ENCODE measurements around the gene TTBK2.

Gene TTBK2

DNA sequence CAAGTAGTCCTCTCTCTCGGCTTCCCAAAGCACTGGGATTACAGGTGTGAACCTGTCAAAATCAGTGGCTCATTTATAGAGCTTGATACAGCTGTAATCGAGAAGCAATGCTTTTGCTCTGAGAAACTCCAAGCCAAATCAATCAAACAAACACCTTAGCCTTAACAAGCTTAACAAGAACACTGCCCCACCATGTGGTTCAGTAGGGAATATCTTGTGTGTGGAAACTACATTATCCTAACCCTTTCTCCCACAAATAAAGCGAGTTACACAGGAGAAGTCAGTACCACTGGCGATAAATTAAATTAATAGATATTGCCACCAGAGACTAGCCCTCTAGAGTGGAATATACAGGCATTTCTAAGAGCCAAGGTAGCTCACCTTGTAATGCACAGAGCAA is 197.5 kb downstream of the TTBK2 start:
- H3K9me3 ChIP-seq (ENCODE audit: low read length), result no peaks in the 10 kb centered on the region
- no peaks in the 10 kb centered on the region for H3K27me3 ChIP-seq (ENCODE audit: insufficient read depth, low read length)
- peaks cover 74% of the 10 kb centered on the region for H3K36me3 ChIP-seq (ENCODE audit: insufficient read depth, low read length)
- no peaks in the 10 kb centered on the region for H3K4me1 ChIP-seq (ENCODE audit: insufficient read depth, low read length)
- no peak overlapping the region for H2AFZ ChIP-seq (ENCODE audit: low read depth, low read length)
- no peak overlapping the region for H3K4me3 ChIP-seq (ENCODE audit: low read length)

DNA sequence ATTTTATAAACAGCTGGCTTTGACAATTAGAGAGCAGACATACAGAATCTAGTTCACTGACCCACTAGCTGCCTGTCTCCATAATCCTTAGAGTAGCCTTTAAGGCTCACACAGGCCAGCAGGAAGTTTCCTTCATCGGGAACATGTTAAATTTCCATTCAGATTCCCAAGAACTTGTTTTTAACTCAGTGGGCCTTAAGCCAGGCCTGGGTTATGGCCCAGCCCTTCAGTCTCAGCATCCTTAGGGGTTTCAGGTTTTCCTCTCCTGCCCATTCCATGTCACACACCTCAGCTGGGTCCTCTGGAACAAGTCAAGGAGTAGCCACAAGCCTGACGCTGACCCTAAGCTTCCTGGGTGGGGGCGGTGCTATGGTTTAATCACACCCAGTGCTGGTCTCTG is 198.7 kb downstream of the TTBK2 start:
- no peaks in the 10 kb centered on the region for H3K27me3 ChIP-seq (ENCODE audit: insufficient read depth, low read length)
- no peak overlapping the region for H3K4me3 ChIP-seq (ENCODE audit: low read length)
- H2AFZ ChIP-seq (ENCODE audit: low read depth, low read length), result no peak overlapping the region
- peaks cover 68% of the 10 kb centered on the region for H3K36me3 ChIP-seq (ENCODE audit: insufficient read depth, low read length)
- no peaks in the 10 kb centered on the region for H3K9me3 ChIP-seq (ENCODE audit: low read length)
- no peaks in the 10 kb centered on the region for H3K4me1 ChIP-seq (ENCODE audit: insufficient read depth, low read length)

DNA sequence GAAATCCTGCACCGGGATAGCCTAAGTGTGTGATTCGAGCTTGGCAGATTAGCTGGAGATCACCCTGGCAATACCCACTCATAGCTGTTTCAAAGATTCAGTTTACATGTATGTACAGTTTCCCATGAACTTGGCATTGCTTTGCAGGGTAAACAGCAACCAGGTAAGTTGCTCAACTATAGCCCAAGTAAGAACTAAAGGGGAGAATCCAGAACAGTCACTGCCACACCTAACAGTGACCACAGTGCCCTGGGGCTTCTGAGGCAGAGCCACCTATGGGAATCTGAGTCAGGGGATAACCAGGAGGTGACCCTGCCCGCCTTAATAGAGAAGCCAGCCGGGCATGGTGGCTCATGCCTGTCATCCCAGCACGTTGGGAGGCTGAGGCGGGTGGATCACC is 199.6 kb downstream of the TTBK2 start:
- H3K9me3 ChIP-seq (ENCODE audit: low read length), result no peaks in the 10 kb centered on the region
- H3K27me3 ChIP-seq (ENCODE audit: insufficient read depth, low read length), result no peaks in the 10 kb centered on the region
- H2AFZ ChIP-seq (ENCODE audit: low read depth, low read length), result no peak overlapping the region
- peaks cover 59% of the 10 kb centered on the region for H3K36me3 ChIP-seq (ENCODE audit: insufficient read depth, low read length)
- H3K4me3 ChIP-seq (ENCODE audit: low read length), result no peak overlapping the region
- no peaks in the 10 kb centered on the region for H3K4me1 ChIP-seq (ENCODE audit: insufficient read depth, low read length)

DNA sequence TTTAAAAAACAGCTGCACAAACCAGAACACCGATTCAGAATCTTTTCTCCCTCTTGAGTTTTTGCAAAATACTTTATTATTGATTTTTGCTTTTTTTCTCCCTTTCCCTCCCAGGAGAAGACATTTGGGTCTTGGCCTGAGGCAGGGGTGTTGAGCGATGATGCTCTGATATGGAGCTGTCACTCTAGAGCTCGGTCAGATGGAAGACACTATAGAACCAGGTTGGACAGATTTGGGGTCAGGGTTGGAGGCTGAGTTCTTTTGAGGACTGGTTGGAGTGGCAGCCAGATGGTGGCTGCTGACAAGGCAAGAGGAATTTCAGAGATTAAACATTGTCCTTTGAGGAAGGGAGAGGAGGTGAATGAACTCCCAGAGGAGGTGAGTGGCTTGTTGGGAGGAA is 200.5 kb downstream of the TTBK2 start:
- no peaks in the 10 kb centered on the region for H3K9me3 ChIP-seq (ENCODE audit: low read length)

DNA sequence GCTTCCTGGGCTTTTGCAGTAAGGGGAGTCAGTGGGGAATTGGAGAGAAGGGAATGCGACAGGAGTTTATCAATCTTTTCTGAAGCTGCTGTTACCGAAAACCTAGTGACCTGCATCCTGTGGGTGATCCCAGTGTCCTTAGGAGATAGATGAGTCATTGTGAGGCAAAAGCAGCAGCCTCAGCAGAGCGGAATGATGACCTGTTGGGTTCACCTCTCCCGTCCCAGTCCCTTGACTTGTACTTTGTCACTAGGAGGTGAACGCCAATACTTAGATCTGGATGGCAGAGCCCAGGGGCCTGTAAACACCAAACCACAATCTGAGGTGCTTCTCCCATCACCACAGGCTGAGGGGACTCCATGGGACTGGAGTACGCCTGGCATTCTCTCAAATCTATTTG is 201.5 kb downstream of the TTBK2 start:
- H3K9me3 ChIP-seq (ENCODE audit: low read length), result no peaks in the 10 kb centered on the region
- H3K4me3 ChIP-seq (ENCODE audit: low read length), result no peak overlapping the region
- no peak overlapping the region for H2AFZ ChIP-seq (ENCODE audit: low read depth, low read length)
- no peaks in the 10 kb centered on the region for H3K4me1 ChIP-seq (ENCODE audit: insufficient read depth, low read length)
- H3K27me3 ChIP-seq (ENCODE audit: insufficient read depth, low read length), result no peaks in the 10 kb centered on the region
- H3K36me3 ChIP-seq (ENCODE audit: insufficient read depth, low read length), result peaks cover 41% of the 10 kb centered on the region

More for the DNA sequence above, 200.5 kb downstream of the TTBK2 start:
- H2AFZ ChIP-seq (ENCODE audit: low read depth, low read length), result no peak overlapping the region
- H3K27me3 ChIP-seq (ENCODE audit: insufficient read depth, low read length), result no peaks in the 10 kb centered on the region
- peaks cover 50% of the 10 kb centered on the region for H3K36me3 ChIP-seq (ENCODE audit: insufficient read depth, low read length)
- H3K4me1 ChIP-seq (ENCODE audit: insufficient read depth, low read length), result no peaks in the 10 kb centered on the region
- H3K4me3 ChIP-seq (ENCODE audit: low read length), result no peak overlapping the region

DNA sequence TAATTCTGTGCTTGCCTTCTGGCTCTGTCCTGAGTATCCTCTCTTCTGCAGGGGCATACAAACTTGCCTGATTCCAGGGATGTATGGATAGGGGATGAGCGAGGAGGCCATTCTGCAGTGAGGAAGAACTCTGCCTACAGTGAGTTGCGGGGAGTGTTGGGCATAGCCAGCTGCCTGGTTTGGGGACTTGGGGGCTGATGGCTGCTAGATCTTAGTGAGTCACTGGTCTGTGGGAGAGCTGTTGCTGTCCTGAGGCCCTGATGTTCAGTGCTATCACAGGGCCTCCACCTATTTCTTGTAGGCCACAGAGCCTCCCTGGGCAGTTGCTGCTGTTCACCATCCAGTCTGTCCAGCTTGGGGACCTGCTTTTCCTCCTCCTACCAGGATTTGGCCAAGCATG is 204.0 kb downstream of the TTBK2 start:
- Histone ChIP-seq H3K4me3 (ENCODE audit: low read length) (no peak overlapping the region), H2AFZ (ENCODE audit: low read depth, low read length) (no peak overlapping the region), H3K9me3 (ENCODE audit: low read length) (no peaks in the 10 kb centered on the region), H3K36me3 (ENCODE audit: insufficient read depth, low read length) (peaks cover 29% of the 10 kb centered on the region), H3K27me3 (ENCODE audit: insufficient read depth, low read length) (no peaks in the 10 kb centered on the region), H3K4me1 (ENCODE audit: insufficient read depth, low read length) (no peaks in the 10 kb centered on the region)

DNA sequence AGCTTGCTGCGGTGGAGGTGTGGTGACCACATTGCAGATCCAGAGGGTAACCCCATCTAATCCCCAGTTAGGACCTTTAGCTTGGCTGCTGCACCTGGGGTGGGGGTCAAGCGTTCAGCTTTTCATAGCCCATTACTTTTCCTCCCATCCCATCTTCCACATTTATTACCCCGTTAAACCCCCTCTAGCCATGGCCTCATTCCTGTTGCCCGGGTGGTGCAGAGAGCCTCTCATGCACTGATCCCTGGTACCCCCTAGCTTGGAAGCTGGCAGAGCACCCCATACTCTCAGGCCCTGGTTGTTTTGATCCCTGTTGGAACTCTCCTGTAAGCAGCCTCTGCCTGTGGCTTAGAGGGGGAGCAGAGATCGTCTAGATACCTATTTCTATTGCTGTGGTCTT is 204.5 kb downstream of the TTBK2 start:
- Histone ChIP-seq H3K9me3 (ENCODE audit: low read length) (no peaks in the 10 kb centered on the region), H3K36me3 (ENCODE audit: insufficient read depth, low read length) (peaks cover 29% of the 10 kb centered on the region), H2AFZ (ENCODE audit: low read depth, low read length) (no peak overlapping the region), H3K27me3 (ENCODE audit: insufficient read depth, low read length) (no peaks in the 10 kb centered on the region), H3K4me3 (ENCODE audit: low read length) (no peak overlapping the region), H3K4me1 (ENCODE audit: insufficient read depth, low read length) (no peaks in the 10 kb centered on the region)

DNA sequence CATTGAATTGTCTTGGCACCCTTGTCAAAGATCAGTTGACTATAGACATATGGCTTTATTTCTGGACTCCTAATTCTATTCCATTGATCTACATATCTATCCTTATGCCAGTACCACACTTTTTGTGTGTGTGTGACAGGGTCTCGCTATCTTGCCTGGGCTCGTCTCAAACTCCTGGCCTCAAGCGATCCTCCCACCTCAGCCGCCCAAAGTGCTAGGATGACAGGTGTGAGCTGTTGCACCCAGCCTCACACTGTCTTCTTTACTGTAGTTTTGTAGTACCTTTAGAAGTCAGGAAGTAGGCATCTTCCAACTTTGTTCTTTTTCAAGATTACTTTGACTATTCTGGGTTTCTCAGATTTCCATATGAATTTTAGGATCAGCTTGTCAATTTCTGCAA is 208.0 kb downstream of the TTBK2 start:
- Histone ChIP-seq H2AFZ (ENCODE audit: low read depth, low read length) (no peak overlapping the region), H3K4me3 (ENCODE audit: low read length) (no peak overlapping the region), H3K9me3 (ENCODE audit: low read length) (peaks cover 3% of the 10 kb centered on the region), H3K27me3 (ENCODE audit: insufficient read depth, low read length) (no peaks in the 10 kb centered on the region), H3K36me3 (ENCODE audit: insufficient read depth, low read length) (peaks cover 7% of the 10 kb centered on the region), H3K4me1 (ENCODE audit: insufficient read depth, low read length) (no peaks in the 10 kb centered on the region)

DNA sequence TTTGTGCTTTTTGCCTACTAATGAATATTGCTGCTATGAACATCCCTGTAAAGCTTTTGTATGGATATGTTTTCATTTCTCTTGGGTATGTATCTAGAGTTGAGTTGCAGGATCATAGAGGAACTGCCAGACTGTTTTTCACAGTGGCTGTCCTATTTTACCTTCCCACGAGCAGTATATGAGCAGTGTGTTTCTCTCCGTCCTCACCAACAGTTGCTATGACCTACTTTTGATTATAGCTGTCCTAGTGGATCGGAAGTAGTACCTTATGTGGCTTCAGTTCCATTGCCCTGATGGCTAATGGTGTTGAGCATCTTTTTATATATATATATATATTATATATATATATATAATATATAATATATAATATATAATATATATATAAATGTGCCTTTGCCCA is 208.8 kb downstream of the TTBK2 start:
- Histone ChIP-seq H3K9me3 (ENCODE audit: low read length) (peaks cover 3% of the 10 kb centered on the region), H3K4me1 (ENCODE audit: insufficient read depth, low read length) (no peaks in the 10 kb centered on the region), H2AFZ (ENCODE audit: low read depth, low read length) (no peak overlapping the region), H3K4me3 (ENCODE audit: low read length) (no peak overlapping the region), H3K27me3 (ENCODE audit: insufficient read depth, low read length) (no peaks in the 10 kb centered on the region), H3K36me3 (ENCODE audit: insufficient read depth, low read length) (peaks cover 4% of the 10 kb centered on the region)

DNA sequence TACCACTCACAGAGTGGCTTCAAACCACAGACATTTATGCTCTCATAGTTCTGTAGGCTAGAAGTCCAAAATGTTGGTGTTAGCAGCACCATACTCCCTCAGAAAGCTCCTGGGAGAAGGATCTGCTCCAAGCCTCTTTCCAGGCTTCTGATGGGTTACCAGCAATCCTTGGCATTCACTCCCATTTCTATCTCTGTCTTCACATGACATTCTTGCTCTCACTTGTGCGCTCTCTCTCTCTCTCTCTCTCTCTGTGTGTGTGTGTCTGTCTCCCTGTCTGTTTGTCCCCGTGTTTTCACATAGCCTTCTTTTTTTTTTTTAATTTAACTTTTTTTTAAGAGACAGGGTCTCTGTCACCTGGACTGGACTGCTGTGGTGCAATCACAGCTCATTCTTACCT is 209.9 kb downstream of the TTBK2 start:
- Histone ChIP-seq H3K4me1 (ENCODE audit: insufficient read depth, low read length) (no peaks in the 10 kb centered on the region), H2AFZ (ENCODE audit: low read depth, low read length) (no peak overlapping the region), H3K36me3 (ENCODE audit: insufficient read depth, low read length) (peaks cover 4% of the 10 kb centered on the region), H3K27me3 (ENCODE audit: insufficient read depth, low read length) (no peaks in the 10 kb centered on the region), H3K4me3 (ENCODE audit: low read length) (no peak overlapping the region), H3K9me3 (ENCODE audit: low read length) (peaks cover 3% of the 10 kb centered on the region)

DNA sequence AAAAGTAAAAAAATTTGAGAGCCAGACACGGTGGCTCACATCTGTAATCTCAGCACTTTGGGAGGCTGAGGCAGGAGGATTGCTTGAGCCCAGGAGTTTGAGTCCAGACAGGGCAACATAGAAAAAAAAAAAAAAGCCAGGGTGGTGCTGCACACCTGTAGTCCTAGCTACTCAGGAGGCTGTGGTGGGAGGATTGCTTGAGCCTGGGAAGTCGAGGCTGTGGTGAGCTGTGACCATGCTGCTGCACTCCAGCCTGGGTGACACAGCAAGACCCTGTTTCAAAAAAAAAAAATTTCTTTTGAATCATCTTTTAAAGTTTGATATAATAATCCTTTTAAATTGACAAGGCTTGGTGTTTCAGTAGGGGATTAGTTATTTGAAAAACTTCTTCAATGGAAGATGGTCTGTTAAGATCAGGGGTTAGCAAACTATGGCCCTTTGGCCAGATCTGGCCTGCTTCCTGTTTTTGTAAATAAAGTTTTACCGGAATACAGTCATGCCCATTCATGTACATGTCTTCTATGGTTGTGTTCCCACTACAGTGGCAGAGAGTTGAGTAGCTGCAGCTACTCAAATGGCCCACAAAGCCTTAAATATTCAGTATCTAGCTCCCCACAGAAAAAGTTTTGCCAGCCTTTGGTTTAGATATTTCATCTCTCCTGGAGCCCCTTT is 212.6 kb downstream of the TTBK2 start:
- no peaks in the 10 kb centered on the region for H3K4me1 ChIP-seq (ENCODE audit: insufficient read depth, low read length)
- peaks cover 11% of the 10 kb centered on the region for H3K36me3 ChIP-seq (ENCODE audit: insufficient read depth, low read length)
- H3K9me3 ChIP-seq (ENCODE audit: low read length), result peaks cover 3% of the 10 kb centered on the region
- H2AFZ ChIP-seq (ENCODE audit: low read depth, low read length), result no peak overlapping the region
- no peak overlapping the region for H3K4me3 ChIP-seq (ENCODE audit: low read length)
- no peaks in the 10 kb centered on the region for H3K27me3 ChIP-seq (ENCODE audit: insufficient read depth, low read length)

DNA sequence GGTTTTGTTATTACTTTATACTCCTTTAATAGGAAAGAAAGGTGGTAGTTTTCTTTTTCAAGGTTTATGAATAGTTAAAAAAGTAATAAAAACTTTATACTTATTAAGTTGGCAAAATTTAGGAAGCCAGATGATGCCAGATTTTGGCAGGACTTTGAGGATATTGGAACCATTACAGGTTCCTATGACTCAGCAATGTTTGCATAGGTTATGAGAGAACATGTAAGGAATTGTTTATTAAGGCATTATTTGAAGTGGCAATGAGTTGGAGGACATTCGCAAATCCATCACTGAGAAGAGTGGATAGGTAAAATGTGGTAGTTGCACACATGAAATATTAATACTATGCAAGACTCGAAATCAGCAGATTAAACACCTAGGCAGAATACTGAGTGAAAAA is 213.5 kb downstream of the TTBK2 start:
- Histone ChIP-seq H3K4me3 (ENCODE audit: low read length) (no peak overlapping the region), H3K36me3 (ENCODE audit: insufficient read depth, low read length) (peaks cover 11% of the 10 kb centered on the region), H2AFZ (ENCODE audit: low read depth, low read length) (no peak overlapping the region), H3K27me3 (ENCODE audit: insufficient read depth, low read length) (no peaks in the 10 kb centered on the region), H3K9me3 (ENCODE audit: low read length) (peaks cover 3% of the 10 kb centered on the region), H3K4me1 (ENCODE audit: insufficient read depth, low read length) (no peaks in the 10 kb centered on the region)

DNA sequence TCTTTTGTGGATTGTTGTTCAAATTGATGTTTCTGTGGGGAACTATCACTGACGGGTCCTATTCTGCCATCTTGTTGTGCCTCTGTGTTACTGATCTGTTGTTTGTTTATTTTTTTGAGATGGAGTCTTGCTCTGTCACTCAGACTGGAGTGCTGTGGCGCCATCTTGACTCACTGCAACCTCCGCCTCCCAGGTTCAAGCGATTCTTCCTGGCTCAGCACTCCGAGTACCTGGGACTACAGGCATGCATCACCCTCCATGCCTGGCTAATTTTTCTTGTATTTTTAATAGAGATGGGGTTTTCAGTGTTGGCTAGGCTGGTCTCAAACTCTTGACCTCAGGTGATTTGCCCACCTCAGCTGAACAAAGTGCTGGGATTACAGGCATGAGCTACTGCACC is 215.2 kb downstream of the TTBK2 start:
- Histone ChIP-seq H3K4me1 (ENCODE audit: insufficient read depth, low read length) (no peaks in the 10 kb centered on the region), H3K27me3 (ENCODE audit: insufficient read depth, low read length) (no peaks in the 10 kb centered on the region), H2AFZ (ENCODE audit: low read depth, low read length) (no peak overlapping the region), H3K36me3 (ENCODE audit: insufficient read depth, low read length) (peaks cover 11% of the 10 kb centered on the region), H3K9me3 (ENCODE audit: low read length) (peaks cover 3% of the 10 kb centered on the region), H3K4me3 (ENCODE audit: low read length) (no peak overlapping the region)

DNA sequence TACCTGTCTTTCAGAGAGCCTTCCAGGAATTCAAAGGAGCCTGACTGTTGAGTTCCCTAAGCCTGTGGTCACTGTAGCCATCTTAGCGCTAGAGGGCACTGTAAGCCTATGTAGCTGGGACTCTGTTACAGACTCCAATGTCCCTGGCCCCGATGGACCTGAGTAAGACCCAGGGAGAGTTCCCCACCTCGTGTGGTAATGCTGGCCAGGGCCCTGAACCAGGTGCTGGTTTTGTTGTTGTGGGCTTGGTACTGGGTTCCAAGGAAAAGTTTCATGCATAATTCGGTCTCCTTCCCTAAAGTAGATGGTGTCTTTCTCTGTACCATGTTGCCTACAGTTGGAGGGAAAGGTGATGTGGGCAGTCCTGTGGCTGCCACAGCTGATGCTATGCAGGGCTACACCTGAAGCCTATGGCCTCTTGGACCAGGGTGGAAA is 216.1 kb downstream of the TTBK2 start:
- H3K4me1 ChIP-seq (ENCODE audit: insufficient read depth, low read length), result no peaks in the 10 kb centered on the region
- H3K27me3 ChIP-seq (ENCODE audit: insufficient read depth, low read length), result no peaks in the 10 kb centered on the region
- H3K4me3 ChIP-seq (ENCODE audit: low read length), result no peak overlapping the region
- no peak overlapping the region for H2AFZ ChIP-seq (ENCODE audit: low read depth, low read length)
- peaks cover 8% of the 10 kb centered on the region for H3K9me3 ChIP-seq (ENCODE audit: low read length)
- peaks cover 11% of the 10 kb centered on the region for H3K36me3 ChIP-seq (ENCODE audit: insufficient read depth, low read length)
